Right lobe of liver (tissue), 4 donors: ENCODE data around the gene RNASET2.

Experiments used
- CTCF ChIP-seq, 4 donors: fragments of 200-600 bp in 3 of 4; fragments of 450-650 bp in 1 of 4; IDR thresholded peaks; one replicate each; pipeline versions ENCODE4 v1.5.1 to v1.8.0; 2016 to 2022; ENCODE audit warnings: antibody characterized with exemption in 4 of 4, mild to moderate bottlenecking in 2 of 4
- POLR2A ChIP-seq: fragments of 450-650 bp; IDR thresholded peaks from one replicate; pipeline ENCODE4 v1.6.1; 2017; ENCODE audit warnings: antibody characterized with exemption, mild to moderate bottlenecking
- donor health status: DM: no; HTN: no; CAD: no.
- donor health status: DM: no; HTN: no; CAD: no.
- donor health status: DM: no; HTN: yes; CAD: no.

- TF ChIP-seq CTCF (IDR thresholded peaks at IDR 0.05) (no peak), POLR2A (no peak)
Observed at GRCh38 chr6:166929542-166930189, 26.7 kb downstream of the RNASET2 start.
